Measurements from ENCODE around the gene KDM1B.

Gene KDM1B, protein sequence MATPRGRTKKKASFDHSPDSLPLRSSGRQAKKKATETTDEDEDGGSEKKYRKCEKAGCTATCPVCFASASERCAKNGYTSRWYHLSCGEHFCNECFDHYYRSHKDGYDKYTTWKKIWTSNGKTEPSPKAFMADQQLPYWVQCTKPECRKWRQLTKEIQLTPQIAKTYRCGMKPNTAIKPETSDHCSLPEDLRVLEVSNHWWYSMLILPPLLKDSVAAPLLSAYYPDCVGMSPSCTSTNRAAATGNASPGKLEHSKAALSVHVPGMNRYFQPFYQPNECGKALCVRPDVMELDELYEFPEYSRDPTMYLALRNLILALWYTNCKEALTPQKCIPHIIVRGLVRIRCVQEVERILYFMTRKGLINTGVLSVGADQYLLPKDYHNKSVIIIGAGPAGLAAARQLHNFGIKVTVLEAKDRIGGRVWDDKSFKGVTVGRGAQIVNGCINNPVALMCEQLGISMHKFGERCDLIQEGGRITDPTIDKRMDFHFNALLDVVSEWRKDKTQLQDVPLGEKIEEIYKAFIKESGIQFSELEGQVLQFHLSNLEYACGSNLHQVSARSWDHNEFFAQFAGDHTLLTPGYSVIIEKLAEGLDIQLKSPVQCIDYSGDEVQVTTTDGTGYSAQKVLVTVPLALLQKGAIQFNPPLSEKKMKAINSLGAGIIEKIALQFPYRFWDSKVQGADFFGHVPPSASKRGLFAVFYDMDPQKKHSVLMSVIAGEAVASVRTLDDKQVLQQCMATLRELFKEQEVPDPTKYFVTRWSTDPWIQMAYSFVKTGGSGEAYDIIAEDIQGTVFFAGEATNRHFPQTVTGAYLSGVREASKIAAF

DNA sequence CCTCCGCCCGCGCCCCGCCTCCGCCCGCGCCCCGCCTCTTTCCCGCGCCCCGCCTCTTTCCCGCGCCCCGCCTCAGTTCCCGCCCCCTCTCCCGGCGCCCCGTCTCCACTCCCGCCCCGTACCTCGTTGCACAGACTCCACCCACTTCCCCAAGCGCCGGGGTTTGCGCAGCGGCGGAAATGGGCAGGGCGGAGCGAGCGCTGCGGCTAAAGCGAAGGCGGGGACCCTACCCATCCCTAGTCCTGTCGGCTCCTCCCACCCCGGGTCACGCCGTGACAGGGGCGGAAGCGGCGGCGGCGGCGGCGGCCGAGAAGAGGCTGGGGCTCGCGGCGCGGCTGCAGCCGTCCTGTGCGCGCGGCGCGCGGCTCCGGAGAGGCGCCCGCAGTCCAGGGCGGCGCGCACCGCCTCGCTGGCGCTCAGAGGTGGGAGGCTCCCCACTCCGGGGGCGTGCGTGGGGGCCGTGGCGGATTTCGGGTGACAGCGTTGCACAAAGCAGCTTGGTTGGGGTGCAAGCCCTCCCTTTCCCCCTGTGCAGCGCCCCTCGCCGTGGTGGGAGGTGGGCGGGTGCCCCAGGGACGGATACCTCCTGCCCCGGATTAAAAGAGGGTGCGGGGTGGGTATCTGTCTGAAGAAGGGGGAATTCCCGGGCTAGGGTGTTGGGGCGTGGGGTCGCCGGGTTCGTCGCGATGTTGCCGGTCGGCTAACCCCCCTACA, at the start of gene KDM1B:
Gene KDM1B (plus strand): TSS at position 273 of the 714 bp plus-strand sequence. CDS start 4,474 bp downstream, outside the sequence.
- DNase-seq, result peak; percentile 92 to 97

- no peak for DNase-seq
These were observed 48.2 kb upstream of the KDM1B start for GRCh38 chr6:18107061-18107460.

GRCh38 chr6:18110162-18110561, 45.1 kb upstream of the KDM1B start:
- DNase-seq, result no peak

DNA sequence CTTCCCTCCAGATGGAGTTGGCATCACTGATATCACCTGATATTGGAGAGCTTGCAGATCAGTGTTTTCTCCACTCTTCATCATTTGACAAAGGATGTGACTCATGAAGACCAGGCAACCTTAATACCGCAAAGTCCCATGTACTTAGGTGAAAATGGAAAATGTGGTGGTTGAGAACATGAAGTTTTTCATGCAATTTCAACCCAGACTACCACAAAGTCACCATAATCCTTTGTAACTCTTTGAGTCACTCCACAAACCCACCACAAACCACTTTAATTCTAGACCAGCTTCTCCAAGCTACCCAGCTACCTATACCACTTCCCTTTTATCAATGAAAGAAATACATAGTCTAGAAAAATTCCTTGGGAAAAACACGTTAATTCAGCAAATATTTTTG, 39.9 kb upstream of the KDM1B start:
- no peak for DNase-seq

DNA sequence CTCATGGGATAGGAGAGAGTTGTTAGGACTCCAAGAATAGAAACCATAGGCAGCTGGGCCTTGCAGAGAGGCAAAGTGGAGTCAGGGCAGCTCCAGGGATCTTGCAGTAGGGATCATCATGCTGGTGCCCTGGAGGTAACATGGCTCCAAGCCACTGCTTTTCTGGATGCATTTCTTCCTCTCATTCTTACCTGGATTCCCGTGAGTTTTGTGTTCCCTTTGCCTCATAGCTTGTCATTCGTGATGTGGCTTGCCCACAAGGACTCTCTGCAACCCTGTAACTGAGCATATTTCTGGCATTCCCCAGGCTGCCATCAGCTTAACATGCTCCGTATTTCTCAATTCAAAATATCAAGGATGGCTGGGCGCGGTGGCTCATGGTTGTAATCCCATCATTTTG, 38.1 kb upstream of the KDM1B start:
- DNase-seq, result no peak

DNA sequence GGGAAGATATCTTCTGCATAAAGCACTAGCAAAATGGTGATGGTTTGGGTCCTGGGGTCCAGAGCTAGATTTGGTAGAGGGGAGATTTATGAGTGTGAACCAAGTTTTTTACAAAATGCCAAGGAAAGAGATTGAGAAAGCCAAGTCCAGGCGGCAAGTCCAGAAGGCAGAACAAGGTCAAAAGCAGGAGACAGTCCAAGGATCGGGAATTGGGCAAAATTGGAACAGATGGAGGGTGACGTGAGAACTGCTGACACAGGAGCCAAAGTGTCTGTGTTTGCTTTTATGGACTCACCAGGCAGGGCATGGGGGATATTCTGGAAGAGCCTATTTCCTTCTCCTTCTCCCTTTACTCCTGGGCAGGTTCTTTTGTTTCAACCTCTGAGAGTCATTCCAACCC, 36.9 kb upstream of the KDM1B start:
- DNase-seq, result peak; percentile 87 to 92

GRCh38 chr6:18119236-18119635, 36.0 kb upstream of the KDM1B start:
- no peak for DNase-seq

- DNase-seq, result no peak
These were observed 33.6 kb upstream of the KDM1B start for GRCh38 chr6:18121580-18122127.

GRCh38 chr6:18122128-18123093, 32.8 kb upstream of the KDM1B start, which contains the start of gene NHLRC1:
TSS of gene NHLRC1 (minus strand) at chr6:18122677. CDS start at chr6:18122606, 71 bp downstream.
- peak in 1 of 2 experiments; percentile 37 for DNase-seq

- DNase-seq, result no peak
These were observed 29.1 kb upstream of the KDM1B start for GRCh38 chr6:18126121-18126520.

GRCh38 chr6:18132346-18132745, 22.9 kb upstream of the KDM1B start:
- no peak for DNase-seq

- DNase-seq, result no peak
These were observed 20.1 kb upstream of the KDM1B start for GRCh38 chr6:18135171-18135570.

DNA sequence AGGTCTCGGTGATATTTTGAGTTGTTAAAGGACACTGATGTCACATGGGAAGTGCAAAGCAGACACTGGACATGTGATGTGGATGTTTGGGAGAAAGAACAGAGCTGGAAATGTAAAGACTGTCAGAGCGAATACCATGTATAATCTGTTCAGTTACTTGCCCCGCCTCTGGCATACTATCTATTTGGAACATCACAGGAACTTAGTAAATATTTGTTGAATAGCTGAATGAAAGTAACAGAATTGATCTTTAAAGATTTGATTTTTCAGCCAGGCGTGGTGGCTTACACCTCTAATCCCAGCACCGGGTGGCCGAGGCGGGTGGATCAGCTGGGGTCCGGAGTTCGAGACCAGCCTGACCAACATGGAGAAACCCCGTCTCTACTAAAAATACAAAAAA, 19.0 kb upstream of the KDM1B start:
- DNase-seq, result no peak

DNA sequence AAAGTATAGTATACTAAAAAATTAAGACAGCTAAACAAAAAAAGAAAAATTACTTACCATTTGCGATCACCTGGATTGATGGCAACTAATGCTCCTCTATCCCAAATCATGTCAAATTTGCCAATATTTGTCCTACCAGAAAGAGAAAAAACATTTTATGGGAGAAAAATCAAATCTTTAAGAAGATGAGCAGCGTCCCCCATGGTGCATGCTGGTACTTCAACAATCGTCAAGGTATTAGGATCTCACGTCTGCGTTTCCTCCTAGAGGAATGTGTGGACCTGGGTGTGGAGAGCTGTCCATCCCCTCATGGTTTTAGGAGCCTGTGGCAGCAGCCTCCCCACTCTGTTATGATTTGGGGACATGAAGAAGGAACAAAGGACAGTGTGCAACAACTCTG, 16.3 kb upstream of the KDM1B start:
- no peak for DNase-seq

DNA sequence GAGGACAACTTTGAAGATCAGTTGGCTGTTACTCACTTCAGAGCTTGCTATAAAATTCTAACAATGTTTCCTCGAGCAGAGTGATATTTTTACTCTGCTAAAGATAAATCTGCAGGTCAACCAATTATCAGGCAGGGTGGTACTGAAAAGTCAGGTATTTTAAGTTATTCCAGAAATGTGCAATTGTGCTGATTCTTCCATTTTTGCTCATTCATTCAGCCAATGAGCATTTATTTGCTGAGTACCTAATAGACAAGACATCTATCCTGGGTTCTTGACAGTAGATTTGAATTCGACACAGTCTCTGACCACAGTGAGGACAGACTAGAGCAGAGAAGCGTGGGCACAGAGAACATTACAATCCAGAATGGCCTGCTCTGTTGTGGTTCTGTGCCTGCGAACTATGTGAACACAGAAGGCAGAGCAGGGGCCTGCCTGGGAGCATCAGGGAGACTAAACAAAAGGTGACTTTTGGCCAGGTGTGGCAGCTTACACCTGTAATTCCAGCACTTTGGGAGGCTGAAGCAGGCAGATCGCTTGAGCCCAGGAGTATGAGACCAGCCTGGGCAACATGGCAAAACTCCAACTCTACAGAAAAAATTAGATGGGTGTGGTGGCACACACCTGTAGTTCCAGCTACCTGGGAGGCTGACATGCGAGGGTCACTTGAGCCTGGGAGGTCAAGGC, 15.1 kb upstream of the KDM1B start:
- DNase-seq, result no peak

- DNase-seq, result no peak
These were observed 13.2 kb upstream of the KDM1B start for GRCh38 chr6:18141805-18142590.

- DNase-seq, result no peak
These were observed 12.7 kb upstream of the KDM1B start for GRCh38 chr6:18142591-18142861.

GRCh38 chr6:18147160-18147559, 8.1 kb upstream of the KDM1B start:
- no peak for DNase-seq

DNA sequence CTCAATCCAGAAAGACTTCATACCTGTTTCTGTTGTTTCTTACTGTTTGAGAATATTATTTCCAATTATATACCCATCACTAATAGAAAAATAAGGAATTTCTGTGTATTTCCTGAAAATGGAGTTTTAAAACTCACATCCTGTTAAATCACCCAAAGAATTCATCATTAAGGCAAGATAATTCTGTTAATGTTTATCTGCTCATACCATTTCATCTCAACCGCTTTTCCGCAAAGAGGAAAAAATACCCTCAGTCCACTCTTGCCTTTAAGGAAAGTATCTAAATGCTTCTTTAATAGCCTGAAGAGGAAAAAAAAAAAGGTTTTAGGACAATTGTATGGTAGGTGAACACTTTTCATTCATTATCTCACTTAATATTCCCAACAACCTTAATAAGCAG, 7.6 kb upstream of the KDM1B start:
- no peak for DNase-seq

- no peak for DNase-seq
These were observed 6.8 kb upstream of the KDM1B start for GRCh38 chr6:18148304-18149025.

Data from NCI-H446 (cell line).